ENCODE results near the gene CELF1. TPM values are rescaled to one million over a fixed set of nuclear protein-coding genes. Genes with fewer than 3 reads are reported as not detected.

The CELF1 gene
- total and polyA plus RNA-seq, 10 of the 15 experiments (the other 5 are each of a cell fraction or from before 2014, with no cell fraction given), result 35.3 to 128 (median 85.7) TPM

DNA sequence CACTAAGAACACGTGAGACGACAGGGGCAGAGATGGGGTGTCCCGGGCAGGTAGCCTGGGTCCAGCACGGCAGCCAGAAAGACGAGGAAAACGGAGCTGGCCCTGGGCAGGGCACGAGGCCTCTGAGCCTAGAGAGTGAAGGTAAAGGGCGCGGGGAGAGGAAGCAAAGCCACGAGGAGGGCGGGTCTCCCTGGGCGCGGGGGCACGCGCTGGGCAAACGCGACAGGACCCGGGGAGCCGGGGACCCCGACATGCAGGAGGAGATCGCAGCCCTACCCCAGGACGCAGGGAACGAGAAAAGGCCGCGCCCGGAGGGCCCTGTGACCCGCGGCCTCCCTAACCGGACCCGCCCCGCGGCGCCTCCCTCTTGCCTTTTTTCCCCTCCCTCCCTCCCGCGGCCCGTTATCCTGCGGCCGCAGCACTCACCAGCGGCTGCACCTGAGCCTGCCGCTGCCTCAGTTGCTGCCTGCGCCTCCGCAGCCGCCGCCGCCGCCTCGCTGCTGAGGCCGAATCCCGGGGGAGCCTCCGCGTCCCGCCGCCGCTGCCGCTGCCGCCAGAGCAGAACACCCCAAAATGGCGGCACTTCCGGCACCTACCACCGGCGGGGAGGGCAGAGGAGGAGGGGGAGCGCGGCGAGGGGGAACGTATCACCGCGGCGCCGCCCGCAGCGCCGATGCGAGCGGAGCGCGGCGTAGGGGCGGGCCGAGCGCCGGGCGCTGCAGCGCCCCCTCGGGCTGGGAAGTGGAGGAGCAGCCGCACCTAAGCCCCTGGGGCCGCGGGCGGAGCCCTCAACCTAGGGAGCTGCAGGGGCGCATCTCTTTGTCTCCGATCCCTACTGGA is at the start of gene CELF1 (continued):
- TF ChIP-seq, protein P1, sequence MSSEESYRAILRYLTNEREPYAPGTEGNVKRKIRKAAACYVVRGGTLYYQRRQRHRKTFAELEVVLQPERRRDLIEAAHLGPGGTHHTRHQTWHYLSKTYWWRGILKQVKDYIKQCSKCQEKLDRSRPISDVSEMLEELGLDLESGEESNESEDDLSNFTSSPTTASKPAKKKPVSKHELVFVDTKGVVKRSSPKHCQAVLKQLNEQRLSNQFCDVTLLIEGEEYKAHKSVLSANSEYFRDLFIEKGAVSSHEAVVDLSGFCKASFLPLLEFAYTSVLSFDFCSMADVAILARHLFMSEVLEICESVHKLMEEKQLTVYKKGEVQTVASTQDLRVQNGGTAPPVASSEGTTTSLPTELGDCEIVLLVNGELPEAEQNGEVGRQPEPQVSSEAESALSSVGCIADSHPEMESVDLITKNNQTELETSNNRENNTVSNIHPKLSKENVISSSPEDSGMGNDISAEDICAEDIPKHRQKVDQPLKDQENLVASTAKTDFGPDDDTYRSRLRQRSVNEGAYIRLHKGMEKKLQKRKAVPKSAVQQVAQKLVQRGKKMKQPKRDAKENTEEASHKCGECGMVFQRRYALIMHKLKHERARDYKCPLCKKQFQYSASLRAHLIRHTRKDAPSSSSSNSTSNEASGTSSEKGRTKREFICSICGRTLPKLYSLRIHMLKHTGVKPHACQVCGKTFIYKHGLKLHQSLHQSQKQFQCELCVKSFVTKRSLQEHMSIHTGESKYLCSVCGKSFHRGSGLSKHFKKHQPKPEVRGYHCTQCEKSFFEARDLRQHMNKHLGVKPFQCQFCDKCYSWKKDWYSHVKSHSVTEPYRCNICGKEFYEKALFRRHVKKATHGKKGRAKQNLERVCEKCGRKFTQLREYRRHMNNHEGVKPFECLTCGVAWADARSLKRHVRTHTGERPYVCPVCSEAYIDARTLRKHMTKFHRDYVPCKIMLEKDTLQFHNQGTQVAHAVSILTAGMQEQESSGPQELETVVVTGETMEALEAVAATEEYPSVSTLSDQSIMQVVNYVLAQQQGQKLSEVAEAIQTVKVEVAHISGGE (CRISPR knock-in tag; IDR thresholded peaks at IDR 0.05), result no peak
- TF ChIP-seq ZNF207 (IDR thresholded peaks at IDR 0.05; ENCODE audit: borderline replicate concordance) (peak; percentile 63; the same call in 1 of the 2 replicates), KLF5 (IDR thresholded peaks at IDR 0.05; ENCODE audit: partially characterized antibody) (no peak), SP1 (IDR thresholded peaks at IDR 0.05; ENCODE audit: low read depth, low read length) (peak; percentile 77), PAX5 (IDR thresholded peaks at IDR 0.05; ENCODE audit: borderline replicate concordance, low read depth, low read length) (peak; percentile 56; the same call in 1 of the 2 replicates), RB1 (IDR thresholded peaks at IDR 0.05; ENCODE audit: borderline replicate concordance) (peak; percentile 87; the same call in 1 of the 2 replicates), BACH1 (IDR thresholded peaks at IDR 0.05; ENCODE audit: borderline replicate concordance) (peak; percentile 81), ZNF24 (IDR thresholded peaks at IDR 0.05) (peak; percentile 57; the same call in 1 of the 2 replicates), HDGF (IDR thresholded peaks at IDR 0.05) (peak; percentile 59; the same call in 1 of the 2 replicates), GABPA (IDR thresholded peaks at IDR 0.05; ENCODE audit: low read depth) (peak; percentile 69; the same call in 1 of the 2 replicates), POU2F2 (IDR thresholded peaks at IDR 0.05; ENCODE audit: borderline replicate concordance, low read depth, low read length) (no peak), ZNF217 (IDR thresholded peaks at IDR 0.05) (no peak), POLR2AphosphoS5 (IDR thresholded peaks at IDR 0.05; ENCODE audit: low read length) (peak; percentile 54; the same call in 1 of the 2 replicates), YBX1 (IDR thresholded peaks at IDR 0.05) (no peak), BMI1 (IDR thresholded peaks at IDR 0.05; ENCODE audit: borderline replicate concordance) (no peak), TAF1 (IDR thresholded peaks at IDR 0.05; ENCODE audit: borderline replicate concordance, low read depth, low read length) (peak; percentile 46; the same call in 1 of the 2 replicates), NFXL1 (IDR thresholded peaks at IDR 0.05; ENCODE audit: borderline replicate concordance) (no peak), ATF7 (IDR thresholded peaks at IDR 0.05; ENCODE audit: low read depth) (no peak), CREB1 (IDR thresholded peaks at IDR 0.05; ENCODE audit: low read depth) (0 out of 2 replicates have a peak, but pooled peaks have one; percentile 36)
- TF ChIP-seq, protein P2, sequence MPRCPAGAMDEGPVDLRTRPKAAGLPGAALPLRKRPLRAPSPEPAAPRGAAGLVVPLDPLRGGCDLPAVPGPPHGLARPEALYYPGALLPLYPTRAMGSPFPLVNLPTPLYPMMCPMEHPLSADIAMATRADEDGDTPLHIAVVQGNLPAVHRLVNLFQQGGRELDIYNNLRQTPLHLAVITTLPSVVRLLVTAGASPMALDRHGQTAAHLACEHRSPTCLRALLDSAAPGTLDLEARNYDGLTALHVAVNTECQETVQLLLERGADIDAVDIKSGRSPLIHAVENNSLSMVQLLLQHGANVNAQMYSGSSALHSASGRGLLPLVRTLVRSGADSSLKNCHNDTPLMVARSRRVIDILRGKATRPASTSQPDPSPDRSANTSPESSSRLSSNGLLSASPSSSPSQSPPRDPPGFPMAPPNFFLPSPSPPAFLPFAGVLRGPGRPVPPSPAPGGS (IDR thresholded peaks at IDR 0.05; ENCODE audit: borderline replicate concordance, insufficient read depth, low read depth, low read length, poor library complexity, severe bottlenecking), result peak; percentile 14
- TF ChIP-seq, protein P3, sequence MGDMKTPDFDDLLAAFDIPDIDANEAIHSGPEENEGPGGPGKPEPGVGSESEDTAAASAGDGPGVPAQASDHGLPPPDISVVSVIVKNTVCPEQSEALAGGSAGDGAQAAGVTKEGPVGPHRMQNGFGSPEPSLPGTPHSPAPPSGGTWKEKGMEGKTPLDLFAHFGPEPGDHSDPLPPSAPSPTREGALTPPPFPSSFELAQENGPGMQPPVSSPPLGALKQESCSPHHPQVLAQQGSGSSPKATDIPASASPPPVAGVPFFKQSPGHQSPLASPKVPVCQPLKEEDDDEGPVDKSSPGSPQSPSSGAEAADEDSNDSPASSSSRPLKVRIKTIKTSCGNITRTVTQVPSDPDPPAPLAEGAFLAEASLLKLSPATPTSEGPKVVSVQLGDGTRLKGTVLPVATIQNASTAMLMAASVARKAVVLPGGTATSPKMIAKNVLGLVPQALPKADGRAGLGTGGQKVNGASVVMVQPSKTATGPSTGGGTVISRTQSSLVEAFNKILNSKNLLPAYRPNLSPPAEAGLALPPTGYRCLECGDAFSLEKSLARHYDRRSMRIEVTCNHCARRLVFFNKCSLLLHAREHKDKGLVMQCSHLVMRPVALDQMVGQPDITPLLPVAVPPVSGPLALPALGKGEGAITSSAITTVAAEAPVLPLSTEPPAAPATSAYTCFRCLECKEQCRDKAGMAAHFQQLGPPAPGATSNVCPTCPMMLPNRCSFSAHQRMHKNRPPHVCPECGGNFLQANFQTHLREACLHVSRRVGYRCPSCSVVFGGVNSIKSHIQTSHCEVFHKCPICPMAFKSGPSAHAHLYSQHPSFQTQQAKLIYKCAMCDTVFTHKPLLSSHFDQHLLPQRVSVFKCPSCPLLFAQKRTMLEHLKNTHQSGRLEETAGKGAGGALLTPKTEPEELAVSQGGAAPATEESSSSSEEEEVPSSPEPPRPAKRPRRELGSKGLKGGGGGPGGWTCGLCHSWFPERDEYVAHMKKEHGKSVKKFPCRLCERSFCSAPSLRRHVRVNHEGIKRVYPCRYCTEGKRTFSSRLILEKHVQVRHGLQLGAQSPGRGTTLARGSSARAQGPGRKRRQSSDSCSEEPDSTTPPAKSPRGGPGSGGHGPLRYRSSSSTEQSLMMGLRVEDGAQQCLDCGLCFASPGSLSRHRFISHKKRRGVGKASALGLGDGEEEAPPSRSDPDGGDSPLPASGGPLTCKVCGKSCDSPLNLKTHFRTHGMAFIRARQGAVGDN (IDR thresholded peaks at IDR 0.05), result peak; percentile 55
